ENCODE results near the gene THBS3.

Gene THBS3

GRCh38 chr1:155181371-155182051, 26.2 kb downstream of the THBS3 start:
- no peak for TF ChIP-seq CTCF (IDR thresholded peaks at IDR 0.05; ENCODE audit: borderline replicate concordance, insufficient read depth, low read depth, low read length)
- no peak overlapping the region for H3K4me3 ChIP-seq (ENCODE audit: low read depth, low read length)

GRCh38 chr1:155179112-155180031, 28.3 kb downstream of the THBS3 start:
- TF ChIP-seq CTCF (IDR thresholded peaks at IDR 0.05; ENCODE audit: borderline replicate concordance, insufficient read depth, low read depth, low read length) = no peak

GRCh38 chr1:155178441-155179111, 29.1 kb downstream of the THBS3 start:
- TF ChIP-seq CTCF (IDR thresholded peaks at IDR 0.05; ENCODE audit: borderline replicate concordance, insufficient read depth, low read depth, low read length) = no peak

More at GRCh38 chr1:155179112-155180031, 28.3 kb downstream of the THBS3 start:
- H3K4me3 ChIP-seq (ENCODE audit: low read depth, low read length) = no peak overlapping the region

GRCh38 chr1:155177918-155178281, 29.8 kb downstream of the THBS3 start:
- H3K4me3 ChIP-seq (ENCODE audit: low read depth, low read length) = no peak overlapping the region
- no peak for TF ChIP-seq CTCF (IDR thresholded peaks at IDR 0.05; ENCODE audit: borderline replicate concordance, insufficient read depth, low read depth, low read length)

More at GRCh38 chr1:155178441-155179111, 29.1 kb downstream of the THBS3 start:
- H3K4me3 ChIP-seq (ENCODE audit: low read depth, low read length) = no peak overlapping the region

GRCh38 chr1:155177192-155177917, 30.3 kb downstream of the THBS3 start:
- no peak for TF ChIP-seq CTCF (IDR thresholded peaks at IDR 0.05; ENCODE audit: borderline replicate concordance, insufficient read depth, low read depth, low read length)

GRCh38 chr1:155176544-155177071, 31.1 kb downstream of the THBS3 start:
- peak; percentile 94 for TF ChIP-seq CTCF (IDR thresholded peaks at IDR 0.05; ENCODE audit: borderline replicate concordance, insufficient read depth, low read depth, low read length)
- H3K4me3 ChIP-seq (ENCODE audit: low read depth, low read length) = no peak overlapping the region

More at GRCh38 chr1:155177192-155177917, 30.3 kb downstream of the THBS3 start:
- no peak overlapping the region for H3K4me3 ChIP-seq (ENCODE audit: low read depth, low read length)

Measured in GM12875 (cell line).